HG02678 (cell line): ENCODE results near the gene RAB42.

Experiments used
- ATAC-seq: cut with Tn5 transposase; IDR thresholded peaks from one replicate; pipeline ENCODE4 v1.9.1; 2021; ENCODE audit warnings: mild to moderate bottlenecking, moderate library complexity; ENCODE audit not compliant: unreplicated experiment

The RAB42 gene

GRCh38 chr1:28644494-28644893 is 52.4 kb downstream of the RAB42 start:
- ATAC-seq: no peak
